WTC11 (cell line): ENCODE results near the gene TSKU.

ENCODE experiments used
- IRF1 ChIP-seq: sonication (generic); formaldehyde crosslinking; IDR thresholded peaks from 2 replicates; pipeline ENCODE4 v1.8.0; 2023; ENCODE audit warnings: missing genetic modification reagents
- JAZF1 ChIP-seq: fragments of 250-450 bp; sonication (Bioruptor Pico); IDR thresholded peaks from 2 replicates; pipeline ENCODE4 v1.9.0; 2021; ENCODE audit warnings: moderate library complexity, mild to moderate bottlenecking, inconsistent platforms
- MLX ChIP-seq: sonication (generic); formaldehyde crosslinking; IDR thresholded peaks from 2 replicates; pipeline ENCODE4 v1.8.1; 2023; ENCODE audit warnings: mild to moderate bottlenecking, missing genetic modification reagents, moderate library complexity
- SP1 ChIP-seq: sonication (generic); formaldehyde crosslinking; conservative IDR thresholded peaks from 2 replicates; pipeline ENCODE4 v1.8.1; 2022; ENCODE audit warnings: missing genetic modification reagents
- USF1 ChIP-seq: sonication (generic); formaldehyde crosslinking; IDR thresholded peaks from 2 replicates; pipeline ENCODE4 v1.8.0; 2022; ENCODE audit warnings: mild to moderate bottlenecking, missing genetic modification reagents
- USF2 ChIP-seq: sonication (generic); formaldehyde crosslinking; IDR thresholded peaks from 2 replicates; pipeline ENCODE4 v1.8.1; 2023; ENCODE audit warnings: mild to moderate bottlenecking, missing genetic modification reagents, moderate library complexity
- ZNF232 ChIP-seq: sonication (generic); formaldehyde crosslinking; IDR thresholded peaks from 2 replicates; pipeline ENCODE4 v1.8.0; 2022; ENCODE audit warnings: mild to moderate bottlenecking, missing genetic modification reagents
- TF ChIP-seq, protein P1 (sequence below): fragments of 200-600 bp; IDR thresholded peaks from 2 replicates; pipeline ENCODE4 v1.8.0; 2022; ENCODE audit warnings: antibody characterized with exemption

DNA sequence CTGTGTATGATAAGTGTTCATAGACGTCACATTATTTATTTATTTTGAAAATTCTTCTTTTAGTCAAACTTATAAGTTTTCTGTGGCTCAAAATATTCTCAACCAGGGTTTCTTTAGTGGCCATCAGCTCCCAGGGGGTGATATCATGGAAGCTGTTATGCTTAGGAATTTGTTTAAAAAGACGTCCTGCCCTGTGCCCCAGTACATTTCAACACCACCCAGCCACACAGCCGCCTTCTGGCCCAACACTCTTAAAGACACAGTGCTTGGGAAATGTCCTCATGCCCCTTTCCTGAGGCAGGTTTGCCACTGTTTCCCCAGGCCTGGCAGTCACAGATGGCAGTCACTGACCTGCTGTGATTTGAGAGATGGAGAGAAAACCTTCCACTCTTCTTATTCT lies 19.9 kb downstream of the TSKU start:
- TF ChIP-seq USF1 (CRISPR knock-in tag): no peak
- no peak for TF ChIP-seq MLX (CRISPR knock-in tag)
- TF ChIP-seq, protein P1, sequence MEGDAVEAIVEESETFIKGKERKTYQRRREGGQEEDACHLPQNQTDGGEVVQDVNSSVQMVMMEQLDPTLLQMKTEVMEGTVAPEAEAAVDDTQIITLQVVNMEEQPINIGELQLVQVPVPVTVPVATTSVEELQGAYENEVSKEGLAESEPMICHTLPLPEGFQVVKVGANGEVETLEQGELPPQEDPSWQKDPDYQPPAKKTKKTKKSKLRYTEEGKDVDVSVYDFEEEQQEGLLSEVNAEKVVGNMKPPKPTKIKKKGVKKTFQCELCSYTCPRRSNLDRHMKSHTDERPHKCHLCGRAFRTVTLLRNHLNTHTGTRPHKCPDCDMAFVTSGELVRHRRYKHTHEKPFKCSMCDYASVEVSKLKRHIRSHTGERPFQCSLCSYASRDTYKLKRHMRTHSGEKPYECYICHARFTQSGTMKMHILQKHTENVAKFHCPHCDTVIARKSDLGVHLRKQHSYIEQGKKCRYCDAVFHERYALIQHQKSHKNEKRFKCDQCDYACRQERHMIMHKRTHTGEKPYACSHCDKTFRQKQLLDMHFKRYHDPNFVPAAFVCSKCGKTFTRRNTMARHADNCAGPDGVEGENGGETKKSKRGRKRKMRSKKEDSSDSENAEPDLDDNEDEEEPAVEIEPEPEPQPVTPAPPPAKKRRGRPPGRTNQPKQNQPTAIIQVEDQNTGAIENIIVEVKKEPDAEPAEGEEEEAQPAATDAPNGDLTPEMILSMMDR: no peak
- TF ChIP-seq USF2 (CRISPR knock-in tag): no peak
- TF ChIP-seq IRF1 (CRISPR knock-in tag): no peak
- TF ChIP-seq JAZF1 (CRISPR knock-in tag): no peak
- TF ChIP-seq SP1: no peak
- no peak for TF ChIP-seq ZNF232 (CRISPR knock-in tag)
